Trophoblast cell (in vitro differentiated cells and primary cell): ENCODE measurements around the gene TMEM69.

Experiments used
- DNase-seq, 2 donors: peaks; one replicate each; pipeline ENCODE4 v3.0.0-alpha.2; 2016
- H2AFZ ChIP-seq: 2 replicates; pipeline ENCODE4 v1.6.1; 2013; ENCODE audit warnings: low read length, moderate library complexity, mild to moderate bottlenecking; ENCODE audit not compliant: insufficient read depth, poor library complexity
- H2AK5ac ChIP-seq: 2 replicates; pipeline ENCODE4 v1.6.1; 2013; ENCODE audit warnings: mild to moderate bottlenecking, low read length
- H2BK120ac ChIP-seq: 2 replicates; pipeline ENCODE4 v1.6.1; 2013; ENCODE audit warnings: low read length, mild to moderate bottlenecking, moderate library complexity; ENCODE audit not compliant: insufficient read depth, poor library complexity
- H2BK12ac ChIP-seq: 2 replicates; pipeline ENCODE4 v1.6.1; 2013; ENCODE audit warnings: mild to moderate bottlenecking, low read length, moderate library complexity
- H2BK5ac ChIP-seq: 2 replicates; pipeline ENCODE4 v1.6.1; 2013; ENCODE audit warnings: low read length, low read depth, moderate library complexity, mild to moderate bottlenecking; ENCODE audit not compliant: poor library complexity
- H3K14ac ChIP-seq: 2 replicates; pipeline ENCODE4 v1.6.1; 2013; ENCODE audit warnings: mild to moderate bottlenecking, low read length
- H3K18ac ChIP-seq: 2 replicates; pipeline ENCODE4 v1.6.1; 2013; ENCODE audit warnings: mild to moderate bottlenecking, low read length
- H3K23ac ChIP-seq: 2 replicates; pipeline ENCODE4 v1.6.1; 2013; ENCODE audit warnings: low read length
- H3K27ac ChIP-seq: 2 replicates; pipeline ENCODE4 v1.5.1; 2013; ENCODE audit warnings: low read depth, mild to moderate bottlenecking, inconsistent platforms, low read length, moderate library complexity
- H3K27me3 ChIP-seq: 2 replicates; pipeline ENCODE4 v1.6.1; 2013; ENCODE audit warnings: inconsistent platforms, mild to moderate bottlenecking, low read length, moderate library complexity; ENCODE audit not compliant: insufficient read depth
- H3K36me3 ChIP-seq, 2 experiments: 1 replicate in 1 of 2; 2 replicates in 1 of 2; pipeline ENCODE4 v1.6.1; 2013; ENCODE audit warnings: low read length in 2 of 2, mild to moderate bottlenecking in 2 of 2, moderate library complexity in 1 of 2; ENCODE audit not compliant: insufficient read depth in 2 of 2, control insufficient read depth in 1 of 2
- H3K4ac ChIP-seq: 2 replicates; pipeline ENCODE4 v1.6.1; 2013; ENCODE audit warnings: low read depth, mild to moderate bottlenecking, low read length, moderate library complexity
- H3K4me1 ChIP-seq, 2 experiments: 1 replicate in 1 of 2; 2 replicates in 1 of 2; pipeline ENCODE4 v1.6.1; 2013; ENCODE audit warnings: low read length in 2 of 2, mild to moderate bottlenecking in 2 of 2, moderate library complexity in 1 of 2; ENCODE audit not compliant: insufficient read depth in 2 of 2, control insufficient read depth in 1 of 2
- H3K4me2 ChIP-seq: 2 replicates; pipeline ENCODE4 v1.6.1; 2013; ENCODE audit warnings: inconsistent platforms, mild to moderate bottlenecking, low read length, moderate library complexity
- H3K4me3 ChIP-seq: 2 replicates; pipeline ENCODE4 v1.5.1; 2013; ENCODE audit warnings: mild to moderate bottlenecking, low read depth, low read length, inconsistent platforms
- H3K79me1 ChIP-seq: one replicate; pipeline ENCODE4 v1.6.1; 2013; ENCODE audit warnings: low read length
- H3K79me2 ChIP-seq: 2 replicates; pipeline ENCODE4 v1.6.1; 2013; ENCODE audit warnings: low read length, mild to moderate bottlenecking; ENCODE audit not compliant: control insufficient read depth, insufficient read depth, poor library complexity
- H3K9ac ChIP-seq: 2 replicates; pipeline ENCODE4 v1.6.1; 2013; ENCODE audit warnings: mild to moderate bottlenecking, low read length
- H3K9me3 ChIP-seq: 2 replicates; pipeline ENCODE4 v1.6.1; 2013; ENCODE audit warnings: low read depth, mild to moderate bottlenecking, control low read depth, inconsistent platforms, low read length; ENCODE audit not compliant: insufficient read depth
- H4K12ac ChIP-seq: 2 replicates; pipeline ENCODE4 v1.6.1; 2013; ENCODE audit warnings: low read depth, mild to moderate bottlenecking, low read length, moderate library complexity
- H4K8ac ChIP-seq: 2 replicates; pipeline ENCODE4 v1.6.1; 2013; ENCODE audit warnings: low read depth, mild to moderate bottlenecking, low read length, moderate library complexity
- H4K91ac ChIP-seq: one replicate; pipeline ENCODE4 v1.6.1; 2013; ENCODE audit warnings: low read depth, mild to moderate bottlenecking, low read length, moderate library complexity
- WGBS: extraction: QIAGEN DNeasy Blood & Tissue Kit; methylation state at CpG from one replicate; pipeline ENCODE4 v1.1.7; 2013; ENCODE audit warnings: missing lambda C conversion rate; ENCODE audit not compliant: insufficient read length, insufficient coverage; ENCODE audit errors: extremely low coverage; 5-methylcytosine and 5-hydroxymethylcytosine counted together

TMEM69 gene

DNA sequence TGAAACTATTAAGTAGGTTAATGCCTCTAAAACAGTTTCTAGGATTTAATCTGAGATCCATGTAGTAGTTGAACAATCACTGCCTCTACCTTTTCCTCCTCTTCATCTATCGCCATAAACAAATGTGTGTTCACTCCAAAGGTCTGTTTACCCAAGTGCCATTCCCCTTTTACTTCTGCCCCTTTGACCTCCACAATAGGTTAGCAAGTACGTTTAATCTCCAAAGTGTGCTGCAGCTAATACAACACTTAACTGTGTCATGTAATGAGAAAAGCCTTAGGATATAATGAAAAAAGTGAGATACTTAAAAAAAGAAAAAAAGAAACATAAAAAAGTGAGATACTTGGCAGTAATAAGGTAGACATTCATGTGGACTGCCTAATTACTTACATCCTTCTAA is 29.8 kb upstream of the TMEM69 start:
- H2BK120ac ChIP-seq, result no peak overlapping the region
- no peak overlapping the region for H2BK5ac ChIP-seq
- no peak overlapping the region for H2BK12ac ChIP-seq
- no peak overlapping the region for H3K18ac ChIP-seq
- no peaks in the 10 kb centered on the region for H3K79me1 ChIP-seq
- no peak overlapping the region for H3K4me3 ChIP-seq
- no peak overlapping the region for H3K4me2 ChIP-seq
- H2AFZ ChIP-seq, result no peak overlapping the region
- no peak for DNase-seq
- no CpG with 5 or more reads among the region's 2 CpGs for WGBS
- no peak overlapping the region for H3K4ac ChIP-seq
- H3K79me2 ChIP-seq, result peaks cover 2% of the 10 kb centered on the region
- H3K9ac ChIP-seq, result no peak overlapping the region
- no peak overlapping the region for H3K14ac ChIP-seq
- H3K36me3 ChIP-seq, result peaks cover 37 to 45% of the 10 kb centered on the region in 2 experiments
- no peaks in the 10 kb centered on the region for H3K9me3 ChIP-seq
- H3K27ac ChIP-seq, result no peak overlapping the region
- no peaks in the 10 kb centered on the region for H3K4me1 ChIP-seq
- no peaks in the 10 kb centered on the region for H3K27me3 ChIP-seq
- no peak overlapping the region for H3K23ac ChIP-seq
- H2AK5ac ChIP-seq, result no peak overlapping the region
- H4K8ac ChIP-seq, result no peak overlapping the region
- no peak overlapping the region for H4K91ac ChIP-seq
- no peak overlapping the region for H4K12ac ChIP-seq

DNA sequence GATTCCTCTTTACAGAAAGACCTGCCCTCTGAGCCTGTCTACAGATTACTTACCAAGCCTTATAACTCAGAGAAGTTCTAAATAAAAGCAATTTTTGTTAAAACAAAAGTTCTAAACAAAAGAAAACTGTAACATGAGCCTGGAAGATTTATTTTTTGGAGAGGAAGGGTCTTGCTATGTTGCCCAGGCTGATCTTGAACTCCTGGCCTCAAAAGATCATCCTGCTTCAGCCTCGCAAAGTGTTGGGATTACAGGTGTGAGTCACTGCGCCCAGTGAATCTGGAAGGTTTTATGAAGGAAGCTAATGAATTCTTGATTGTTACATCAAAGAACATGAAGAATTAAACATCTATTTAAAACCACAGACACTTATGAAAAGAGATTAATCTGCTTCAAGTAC is 28.8 kb upstream of the TMEM69 start:
- Histone ChIP-seq H3K9me3 (no peaks in the 10 kb centered on the region), H3K36me3 (peaks cover 32 to 38% of the 10 kb centered on the region in 2 experiments), H3K4me1 (no peaks in the 10 kb centered on the region), H3K4ac (no peak overlapping the region), H2AFZ (no peak overlapping the region), H3K18ac (no peak overlapping the region), H2BK120ac (no peak overlapping the region), H2AK5ac (no peak overlapping the region), H3K23ac (no peak overlapping the region), H4K12ac (no peak overlapping the region), H3K79me1 (no peaks in the 10 kb centered on the region), H3K27me3 (no peaks in the 10 kb centered on the region), H3K14ac (no peak overlapping the region), H2BK5ac (no peak overlapping the region), H3K27ac (no peak overlapping the region), H4K91ac (no peak overlapping the region), H3K4me2 (no peak overlapping the region), H4K8ac (no peak overlapping the region), H3K79me2 (peaks cover 4% of the 10 kb centered on the region), H3K9ac (no peak overlapping the region), H3K4me3 (no peak overlapping the region), H2BK12ac (no peak overlapping the region)
- DNase-seq, result no peak
- no CpG with 5 or more reads among the region's 2 CpGs for WGBS

DNA sequence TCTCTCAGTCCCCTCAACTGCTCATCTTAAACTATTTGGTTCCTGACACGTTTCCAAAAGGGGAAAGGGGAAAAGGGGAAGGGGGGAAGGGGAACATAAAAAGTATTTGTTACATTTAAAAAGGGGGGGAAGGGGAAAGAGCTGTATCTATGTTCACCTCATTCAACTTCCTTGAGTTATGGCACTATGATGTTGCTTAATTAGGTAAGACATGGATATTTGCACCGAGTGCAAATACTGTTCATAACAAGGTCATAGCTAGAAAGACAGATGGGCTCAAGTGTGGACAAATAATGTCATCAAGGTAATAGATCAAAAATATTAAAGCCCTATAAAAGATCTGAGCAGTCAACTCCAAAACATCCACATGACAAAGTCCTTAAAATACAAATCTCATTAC is 27.6 kb upstream of the TMEM69 start:
- H3K9me3 ChIP-seq, result no peaks in the 10 kb centered on the region
- no peak overlapping the region for H4K91ac ChIP-seq
- no peak overlapping the region for H2BK120ac ChIP-seq
- DNase-seq, result no peak
- H3K79me1 ChIP-seq, result no peaks in the 10 kb centered on the region
- no peak overlapping the region for H2BK12ac ChIP-seq
- H2BK5ac ChIP-seq, result no peak overlapping the region
- H3K14ac ChIP-seq, result no peak overlapping the region
- H3K27ac ChIP-seq, result no peak overlapping the region
- H3K4ac ChIP-seq, result no peak overlapping the region
- H3K79me2 ChIP-seq, result peaks cover 9% of the 10 kb centered on the region
- no peak overlapping the region for H2AK5ac ChIP-seq
- H3K9ac ChIP-seq, result no peak overlapping the region
- no peak overlapping the region for H3K23ac ChIP-seq
- H3K4me3 ChIP-seq, result no peak overlapping the region
- H3K36me3 ChIP-seq, result peaks cover 30 to 32% of the 10 kb centered on the region in 2 experiments
- no peak overlapping the region for H3K18ac ChIP-seq
- H4K12ac ChIP-seq, result no peak overlapping the region
- no peak overlapping the region for H4K8ac ChIP-seq
- no peaks in the 10 kb centered on the region for H3K4me1 ChIP-seq
- no peaks in the 10 kb centered on the region for H3K27me3 ChIP-seq
- H3K4me2 ChIP-seq, result no peak overlapping the region
- no peak overlapping the region for H2AFZ ChIP-seq
- no CpG with 5 or more reads among the region's 2 CpGs for WGBS

DNA sequence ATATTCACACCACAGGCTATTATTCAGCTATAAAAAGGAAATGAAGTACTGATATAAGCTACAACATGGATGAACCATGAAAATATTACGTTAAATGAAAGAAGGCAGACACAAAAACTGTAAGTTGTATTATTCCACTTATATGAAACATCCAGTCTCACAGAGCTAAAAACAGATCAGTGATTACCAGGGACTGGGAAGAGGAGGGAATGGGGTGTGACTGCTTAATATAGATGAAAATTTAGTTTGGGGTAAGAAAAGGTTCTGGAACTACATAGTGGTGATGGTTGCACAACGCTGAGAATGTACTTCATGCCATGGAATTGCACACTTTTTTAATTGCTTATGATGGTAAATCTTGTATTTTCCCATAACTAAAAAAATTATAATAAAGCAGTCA is 21.1 kb upstream of the TMEM69 start:
- WGBS, result no CpG with 5 or more reads among the region's 2 CpGs
- Histone ChIP-seq H3K4me1 (no peaks in the 10 kb centered on the region), H3K4ac (no peak overlapping the region)

More for the DNA sequence above, 21.1 kb upstream of the TMEM69 start:
- H4K91ac ChIP-seq, result no peak overlapping the region
- no peaks in the 10 kb centered on the region for H3K27me3 ChIP-seq
- no peak overlapping the region for H4K8ac ChIP-seq
- no peak overlapping the region for H3K23ac ChIP-seq
- no peak overlapping the region for H3K27ac ChIP-seq
- H2BK12ac ChIP-seq, result no peak overlapping the region
- H2AFZ ChIP-seq, result no peak overlapping the region
- H2BK5ac ChIP-seq, result no peak overlapping the region
- no peak overlapping the region for H3K4me3 ChIP-seq
- H3K9me3 ChIP-seq, result no peaks in the 10 kb centered on the region
- H3K36me3 ChIP-seq, result peaks cover 1 to 8% of the 10 kb centered on the region in 2 experiments
- H3K14ac ChIP-seq, result no peak overlapping the region
- no peak overlapping the region for H3K9ac ChIP-seq
- no peak overlapping the region for H3K18ac ChIP-seq
- no peak overlapping the region for H2BK120ac ChIP-seq
- no peak overlapping the region for H4K12ac ChIP-seq
- no peak for DNase-seq
- no peak overlapping the region for H3K4me2 ChIP-seq
- no peak overlapping the region for H2AK5ac ChIP-seq
- peaks cover 1% of the 10 kb centered on the region for H3K79me1 ChIP-seq
- H3K79me2 ChIP-seq, result peaks cover 19% of the 10 kb centered on the region
